Upper lobe of left lung (tissue), 6 donors: Measurements from ENCODE around the gene OSBPL9. TPM values are rescaled to one million over a fixed set of nuclear protein-coding genes. Genes with fewer than 3 reads are reported as not detected.

Source experiments
- ATAC-seq, 2 donors: fragments of 200-7000 bp; cut with Tn5 transposase; one replicate each; pipeline ENCODE4 v1.9.1; 2022; ENCODE audit warnings: mild to moderate bottlenecking in 2 of 2, moderate library complexity in 2 of 2; ENCODE audit not compliant: low FRiP score in 2 of 2
- DNase-seq, 2 donors: peaks; one replicate each; pipeline ENCODE4 v3.0.0-alpha.2; 2019 to 2020
- H3K27ac ChIP-seq, 4 donors: fragments of 200-600 bp; sonication (generic); one replicate each; pipeline ENCODE4 v1.5.1; 2016 to 2019
- H3K27me3 ChIP-seq, 4 donors: fragments of 200-600 bp; sonication (generic); one replicate each; pipeline ENCODE4 v1.5.1; 2017 to 2019
- H3K36me3 ChIP-seq, 4 donors: fragments of 200-600 bp; sonication (generic); one replicate each; pipeline ENCODE4 v1.5.1; 2016 to 2019
- H3K4me1 ChIP-seq, 4 donors: fragments of 200-600 bp; sonication (generic); one replicate each; pipeline ENCODE4 v1.5.1; 2018 to 2019
- H3K4me3 ChIP-seq, 4 donors: fragments of 200-600 bp; sonication (generic); one replicate each; pipeline ENCODE4 v1.5.1; 2017 to 2019; ENCODE audit warnings: mild to moderate bottlenecking in 2 of 4, moderate library complexity in 1 of 4
- H3K9me3 ChIP-seq, 4 donors: fragments of 200-600 bp; sonication (generic); one replicate each; pipeline ENCODE4 v1.5.1; 2018 to 2019
- EP300 ChIP-seq, 4 donors: sonication (generic); formaldehyde crosslinking; IDR thresholded peaks; one replicate each; pipeline ENCODE4 v1.5.1; 2017; ENCODE audit warnings: antibody characterized with exemption in 4 of 4, control low read depth in 2 of 4
- POLR2A ChIP-seq, 4 donors: fragments of 450-650 bp; IDR thresholded peaks; one replicate each; pipeline ENCODE4 v1.5.1; 2016 to 2017; ENCODE audit warnings: antibody characterized with exemption in 4 of 4, mild to moderate bottlenecking in 2 of 4
- POLR2AphosphoS5 ChIP-seq, 2 donors: sonication (generic); formaldehyde crosslinking; IDR thresholded peaks; one replicate each; pipeline ENCODE4 v1.5.1; 2017; ENCODE audit warnings: antibody characterized with exemption in 2 of 2
- WGBS, 2 donors: methylation state at CpG; one replicate each; pipeline ENCODE4 v1.1.5; 2017 to 2018; 5-methylcytosine and 5-hydroxymethylcytosine counted together
- total RNA-seq, 6 donors: library from RNA; depleted of rRNA in 4 of 6; stranded (reverse); fragments of >200 nt in 4 of 6; gene quantifications; one replicate each; pipeline versions ENCODE4 v1.1.0 to v1.2.1, GENCODE V29; 2016 to 2021
- TF ChIP-seq, protein P1 (sequence below), 6 experiments: fragments of 450-650 bp in 4 of 6; fragments of 200-600 bp in 2 of 6; sonication (generic) in 2 of 6; IDR thresholded peaks; one replicate each; pipeline ENCODE4 v1.5.1; 2016 to 2019; ENCODE audit warnings: antibody characterized with exemption in 6 of 6
- donor health status: DM: no; HTN: no; CAD: no; lungs with moderate emphysema.
- donor health status: DM: no; HTN: yes; CAD: no; lungs with severe emphysema.

Gene OSBPL9
- total RNA-seq, 6 donors from 2014 or later: 55.7 to 271 (median 94.9) TPM

DNA sequence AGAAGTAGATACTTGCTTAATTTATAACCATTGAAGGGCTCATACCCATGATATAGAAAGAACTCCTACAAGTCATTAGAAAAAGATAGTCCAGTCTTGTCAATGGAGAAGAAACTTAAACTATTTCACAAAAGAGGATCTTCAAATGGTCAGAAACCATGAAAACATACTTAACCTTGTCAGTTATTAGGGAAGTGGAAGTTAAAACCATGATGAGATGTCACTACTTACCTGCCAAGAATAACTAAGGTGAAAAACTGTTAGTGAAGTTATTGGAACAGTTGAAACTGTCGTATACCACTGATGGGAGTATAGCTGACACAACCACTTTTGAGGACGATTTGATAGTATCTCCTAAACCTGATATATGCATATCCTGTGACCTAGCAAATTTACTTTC, 46.8 kb downstream of the OSBPL9 start:
- DNase-seq: no peak
- Histone ChIP-seq H3K27me3 (no peaks in the 10 kb centered on the region), H3K4me1 (peaks cover 6 to 25% (median 11%) of the 10 kb centered on the region in 4 donors), H3K27ac (no peak overlapping the region), H3K36me3 (no peaks in the 10 kb centered on the region), H3K4me3 (no peak overlapping the region), H3K9me3 (no peaks in the 10 kb centered on the region)
- ATAC-seq: no peak
- no peak for TF ChIP-seq EP300 (IDR thresholded peaks at IDR 0.05)
- TF ChIP-seq, protein P1, sequence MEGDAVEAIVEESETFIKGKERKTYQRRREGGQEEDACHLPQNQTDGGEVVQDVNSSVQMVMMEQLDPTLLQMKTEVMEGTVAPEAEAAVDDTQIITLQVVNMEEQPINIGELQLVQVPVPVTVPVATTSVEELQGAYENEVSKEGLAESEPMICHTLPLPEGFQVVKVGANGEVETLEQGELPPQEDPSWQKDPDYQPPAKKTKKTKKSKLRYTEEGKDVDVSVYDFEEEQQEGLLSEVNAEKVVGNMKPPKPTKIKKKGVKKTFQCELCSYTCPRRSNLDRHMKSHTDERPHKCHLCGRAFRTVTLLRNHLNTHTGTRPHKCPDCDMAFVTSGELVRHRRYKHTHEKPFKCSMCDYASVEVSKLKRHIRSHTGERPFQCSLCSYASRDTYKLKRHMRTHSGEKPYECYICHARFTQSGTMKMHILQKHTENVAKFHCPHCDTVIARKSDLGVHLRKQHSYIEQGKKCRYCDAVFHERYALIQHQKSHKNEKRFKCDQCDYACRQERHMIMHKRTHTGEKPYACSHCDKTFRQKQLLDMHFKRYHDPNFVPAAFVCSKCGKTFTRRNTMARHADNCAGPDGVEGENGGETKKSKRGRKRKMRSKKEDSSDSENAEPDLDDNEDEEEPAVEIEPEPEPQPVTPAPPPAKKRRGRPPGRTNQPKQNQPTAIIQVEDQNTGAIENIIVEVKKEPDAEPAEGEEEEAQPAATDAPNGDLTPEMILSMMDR (IDR thresholded peaks at IDR 0.05): no peak
- TF ChIP-seq POLR2AphosphoS5 (IDR thresholded peaks at IDR 0.05): no peak
- TF ChIP-seq POLR2A (IDR thresholded peaks at IDR 0.05): no peak
- 89 to 92% methylated on average over 2 of the region's 2 CpGs for WGBS, 2 donors

DNA sequence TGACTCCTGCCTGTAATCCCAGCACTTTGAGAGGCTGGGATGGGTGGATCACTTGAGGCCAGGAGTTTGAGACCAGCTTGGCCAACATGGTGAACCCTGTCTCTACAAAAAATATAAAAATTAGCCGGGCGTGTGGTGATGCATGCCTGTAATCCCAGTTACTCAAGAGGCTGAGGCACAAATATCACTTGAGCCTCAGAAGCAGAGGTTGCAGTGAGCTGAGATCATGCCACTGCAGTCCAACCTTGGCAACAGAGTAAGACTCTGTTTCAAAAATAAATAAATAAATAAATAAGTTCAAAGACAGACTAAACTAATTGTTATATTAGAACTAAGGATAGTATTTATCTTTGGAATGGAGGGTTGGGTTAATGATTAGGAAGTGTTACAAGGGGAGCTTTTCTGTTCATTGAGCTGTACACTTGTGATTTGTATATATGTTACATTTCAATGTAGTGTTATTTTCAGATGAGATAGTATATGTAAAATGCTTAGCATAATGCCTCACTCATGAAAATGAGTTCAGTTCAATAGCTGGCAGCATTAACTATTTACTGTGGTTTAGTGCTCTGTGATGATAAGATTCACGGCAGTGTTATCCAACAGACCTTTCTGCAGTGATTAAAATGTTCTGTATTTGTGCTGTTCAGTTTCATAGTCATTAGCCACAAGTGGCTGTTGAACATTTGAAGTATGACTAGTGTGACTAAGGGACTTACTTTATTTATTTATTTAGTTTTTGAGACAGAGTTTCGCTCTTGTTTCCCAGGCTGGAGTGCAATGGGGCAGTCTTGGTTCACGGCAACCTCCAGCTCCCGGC, 47.7 kb downstream of the OSBPL9 start:
- ATAC-seq (peak in 1 of 2 donors; percentile 76), DNase-seq (peak in 1 of 2 donors; percentile 38)
- Histone ChIP-seq H3K9me3 (no peaks in the 10 kb centered on the region), H3K4me3 (no peak overlapping the region), H3K4me1 (peaks cover 6 to 29% (median 17%) of the 10 kb centered on the region in 4 donors), H3K27me3 (no peaks in the 10 kb centered on the region), H3K36me3 (no peaks in the 10 kb centered on the region), H3K27ac (peak overlapping the region in 1 of 4 donors; percentile 13)
- no peak for TF ChIP-seq POLR2AphosphoS5 (IDR thresholded peaks at IDR 0.05)
- TF ChIP-seq, protein P1 (IDR thresholded peaks at IDR 0.05): no peak
- peak in 1 of 4 donors; percentile 35 for TF ChIP-seq EP300 (IDR thresholded peaks at IDR 0.05)
- 69 to 72% methylated on average over 6 of the region's 6 CpGs for WGBS, 2 donors

DNA sequence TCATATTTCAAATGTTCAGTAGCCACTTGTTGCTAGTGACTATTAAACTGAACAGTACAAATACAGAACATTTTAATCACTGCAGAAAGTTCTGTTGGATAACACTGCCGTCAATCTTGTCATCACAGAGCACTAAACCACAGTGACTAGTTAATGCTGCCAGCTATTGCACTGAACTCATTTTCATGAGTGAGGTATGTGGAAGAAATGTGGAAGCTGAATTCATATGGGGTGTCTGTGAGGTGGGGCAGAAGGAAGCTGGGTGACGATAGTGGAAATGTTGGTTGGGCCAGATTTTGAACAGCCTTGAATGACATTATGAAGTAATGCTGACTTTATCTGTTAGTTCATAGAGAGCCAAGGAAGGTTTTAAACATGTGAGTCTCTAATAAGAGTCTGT, 49.6 kb downstream of the OSBPL9 start:
- peak; percentile 82 to 92 for ATAC-seq
- TF ChIP-seq, protein P1 (IDR thresholded peaks at IDR 0.05): no peak
- peak; percentile 12 to 36 for TF ChIP-seq POLR2AphosphoS5 (IDR thresholded peaks at IDR 0.05)
- TF ChIP-seq EP300 (IDR thresholded peaks at IDR 0.05): no peak
- TF ChIP-seq POLR2A (IDR thresholded peaks at IDR 0.05): no peak
- peak in 1 of 2 donors; percentile 30 for DNase-seq
- no peaks in the 10 kb centered on the region for H3K9me3 ChIP-seq
- no peak overlapping the region for H3K4me3 ChIP-seq
- no peaks in the 10 kb centered on the region for H3K27me3 ChIP-seq
- H3K36me3 ChIP-seq: no peaks in the 10 kb centered on the region
- 55 to 59% methylated on average over 2 of the region's 2 CpGs for WGBS, 2 donors
- peaks cover 6 to 26% (median 16%) of the 10 kb centered on the region in 4 donors for H3K4me1 ChIP-seq
- peak overlapping the region in 2 of 4 donors; percentile 41 to 54 for H3K27ac ChIP-seq

DNA sequence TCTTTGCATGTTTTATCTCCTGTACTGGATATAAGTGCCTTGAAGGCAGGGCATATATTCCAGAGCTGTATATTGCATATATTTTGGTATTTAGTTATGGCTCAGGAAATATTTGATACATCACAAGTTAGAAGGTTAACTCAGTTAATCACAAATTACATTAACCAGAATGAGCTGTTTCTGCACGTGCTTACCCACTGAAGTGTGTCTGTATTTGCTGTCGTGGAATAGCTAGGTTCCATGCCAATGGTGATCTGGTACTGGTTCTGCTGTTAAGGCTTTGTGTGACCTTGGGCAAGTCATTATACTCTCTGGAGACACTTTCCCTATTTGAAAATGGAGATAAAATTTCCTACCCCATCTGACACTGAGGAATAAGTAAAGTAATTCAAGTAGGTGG, 50.7 kb downstream of the OSBPL9 start:
- TF ChIP-seq POLR2A (IDR thresholded peaks at IDR 0.05): no peak
- TF ChIP-seq EP300 (IDR thresholded peaks at IDR 0.05): no peak
- TF ChIP-seq, protein P1 (IDR thresholded peaks at IDR 0.05): no peak
- no peak for TF ChIP-seq POLR2AphosphoS5 (IDR thresholded peaks at IDR 0.05)
- H3K36me3 ChIP-seq: no peaks in the 10 kb centered on the region
- no peaks in the 10 kb centered on the region for H3K9me3 ChIP-seq
- WGBS, 2 donors: 90 to 91% methylated on average over 2 of the region's 2 CpGs
- ATAC-seq: no peak
- H3K27me3 ChIP-seq: no peaks in the 10 kb centered on the region
- H3K27ac ChIP-seq: no peak overlapping the region
- DNase-seq: no peak
- peaks cover 6 to 26% (median 16%) of the 10 kb centered on the region in 4 donors for H3K4me1 ChIP-seq
- H3K4me3 ChIP-seq: no peak overlapping the region
